ENCODE measurements around the gene ISOC1.

- TF ChIP-seq CTCF (IDR thresholded peaks at IDR 0.05; ENCODE audit: low read depth, low read length, poor library complexity, severe bottlenecking) (no peak), EZH2phosphoT487 (IDR thresholded peaks at IDR 0.05; ENCODE audit: borderline replicate concordance, low read length) (no peak)
These were observed 28.8 kb upstream of the ISOC1 start for GRCh38 chr5:129065721-129066120.

Data from DOHH2 (cell line).